Suppressor macrophage treated with lipopolysaccharide for 1 hour (primary cell): ENCODE measurements around the gene TMEM132E.

Source experiments
- DNase-seq, 3 donors: peaks; one replicate each; pipeline ENCODE4 v3.0.0-alpha.2; 2020 to 2022

Gene TMEM132E

GRCh38 chr17:34637548-34638525 lies 58.5 kb downstream of the TMEM132E start:
- peak; percentile 79 to 94 (median 89) for DNase-seq

GRCh38 chr17:34638526-34639260 lies 59.3 kb downstream of the TMEM132E start:
- no peak for DNase-seq

GRCh38 chr17:34639706-34640425 lies 60.5 kb downstream of the TMEM132E start:
- no peak for DNase-seq

DNA sequence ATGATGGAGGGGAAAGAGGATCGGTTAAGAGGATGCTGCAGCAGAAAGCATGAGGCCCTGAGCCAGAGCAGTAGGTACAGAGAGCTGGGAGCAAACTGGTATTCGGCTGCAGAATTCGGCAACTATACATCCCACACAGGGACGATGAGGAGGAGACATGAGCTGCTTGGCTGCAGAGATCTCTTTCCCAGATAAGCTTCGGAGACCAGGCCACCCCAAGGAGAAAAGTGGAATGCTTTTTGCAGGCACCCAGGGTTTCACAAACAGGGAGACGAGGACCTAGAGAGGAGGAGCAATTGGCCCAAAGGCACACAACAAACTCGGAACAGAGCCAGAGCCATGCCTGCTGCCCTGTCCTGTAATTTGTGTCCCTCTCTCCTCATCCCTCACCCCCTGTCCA lies 62.0 kb downstream of the TMEM132E start:
- no peak for DNase-seq

- DNase-seq, result no peak
Observed at GRCh38 chr17:34644941-34645550, 65.7 kb downstream of the TMEM132E start.

- no peak for DNase-seq
Observed at GRCh38 chr17:34645594-34645993, 66.2 kb downstream of the TMEM132E start.

GRCh38 chr17:34647511-34647910 lies 68.1 kb downstream of the TMEM132E start:
- no peak for DNase-seq

- DNase-seq, result no peak
Observed at GRCh38 chr17:34650051-34650750, 70.8 kb downstream of the TMEM132E start.

DNA sequence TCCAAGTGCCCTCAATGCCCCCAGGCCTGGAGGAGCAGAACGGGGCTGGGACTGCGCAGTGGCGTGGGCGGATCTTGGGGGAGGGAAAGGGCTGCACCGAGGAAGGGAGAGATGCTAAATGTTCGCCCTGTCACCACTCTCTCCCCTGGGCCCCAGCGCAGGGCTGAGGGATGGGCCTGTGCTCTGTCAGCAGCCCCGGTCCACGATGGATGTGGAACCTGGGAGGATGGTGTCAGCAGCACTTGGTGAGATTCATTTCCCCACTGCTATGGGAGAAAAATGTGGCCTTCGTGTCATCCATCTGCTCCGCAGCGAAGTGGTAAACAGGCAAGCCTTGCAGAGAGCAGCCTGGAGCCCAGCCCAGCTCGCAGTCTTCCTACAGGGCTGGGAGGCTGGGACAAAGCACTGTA lies 72.0 kb downstream of the TMEM132E start:
- no peak for DNase-seq

DNA sequence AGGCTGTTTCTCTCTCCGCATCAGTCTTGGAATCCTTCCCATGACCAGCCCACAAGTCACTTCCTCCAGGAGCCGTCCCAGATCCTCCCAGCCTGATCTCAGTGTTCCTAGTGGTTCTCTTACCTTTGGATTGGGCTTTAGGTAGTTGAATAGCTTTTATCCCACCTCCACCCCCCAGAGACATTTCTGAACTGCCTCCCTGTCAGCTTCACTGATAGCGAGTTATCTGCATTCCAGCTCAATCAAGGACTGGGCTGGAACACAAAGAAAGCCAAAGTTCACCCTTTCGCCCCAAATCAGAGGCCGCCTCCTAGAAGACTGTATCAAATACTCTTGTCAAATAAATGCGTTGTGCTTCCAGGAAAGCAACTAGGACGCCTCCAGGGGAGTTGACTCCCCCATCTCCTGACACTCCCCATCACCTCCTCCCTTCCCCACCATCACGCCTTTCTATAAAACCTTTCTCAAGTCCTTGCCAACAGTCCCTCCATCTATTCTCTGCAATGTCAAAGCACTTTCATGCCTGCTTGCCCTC lies 72.7 kb downstream of the TMEM132E start:
- no peak for DNase-seq

GRCh38 chr17:34653511-34653910 lies 74.1 kb downstream of the TMEM132E start:
- DNase-seq, result no peak

DNA sequence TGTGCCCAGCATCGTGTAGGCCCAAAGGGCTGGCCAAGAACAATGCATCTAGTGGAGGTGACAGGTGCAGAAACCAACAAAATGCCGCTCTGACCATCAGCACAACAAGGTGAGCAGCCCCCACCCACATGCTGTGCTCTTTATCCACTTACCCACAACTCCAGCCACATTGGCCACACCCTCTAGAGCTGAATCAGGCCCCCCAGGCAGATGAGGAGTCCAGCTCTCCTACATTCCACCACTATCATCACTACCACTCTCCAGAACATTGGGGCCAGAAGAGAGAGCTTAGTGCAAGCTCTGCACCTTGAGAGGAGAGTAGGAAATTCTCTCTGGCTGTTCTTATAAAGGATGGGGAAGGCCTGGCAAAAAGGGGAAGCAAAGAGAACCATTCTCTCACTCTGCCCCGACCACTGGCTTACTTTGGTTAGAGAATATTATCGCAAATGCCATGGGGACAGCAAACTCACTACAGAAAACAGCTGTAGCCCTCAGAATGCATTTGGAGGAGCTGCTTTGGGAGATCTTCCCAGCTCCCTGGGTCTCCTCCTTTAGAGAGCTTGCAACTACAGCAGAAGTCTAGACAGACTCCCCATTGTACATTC lies 75.0 kb downstream of the TMEM132E start:
- DNase-seq, result no peak

DNA sequence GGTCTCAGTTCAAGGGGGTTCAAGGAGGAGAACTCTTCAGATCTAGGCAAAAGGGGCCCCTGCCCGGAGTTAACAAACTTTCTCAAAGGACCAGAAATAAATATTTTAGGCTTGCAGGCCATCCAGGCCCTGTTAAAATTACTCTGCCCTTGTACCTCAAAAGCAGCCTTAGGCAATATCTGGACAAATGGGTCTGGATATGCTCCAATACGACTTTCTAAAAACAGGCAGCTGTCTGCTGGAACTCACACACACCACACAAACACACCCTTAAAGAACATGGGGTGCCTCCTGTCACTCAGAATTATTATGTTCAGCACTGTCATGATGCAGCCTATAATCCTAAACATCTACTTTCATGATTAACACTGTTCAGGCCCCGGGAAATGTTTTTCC lies 75.5 kb downstream of the TMEM132E start:
- DNase-seq, result no peak

GRCh38 chr17:34656801-34657200 lies 77.4 kb downstream of the TMEM132E start:
- no peak for DNase-seq

GRCh38 chr17:34658811-34659560 lies 79.6 kb downstream of the TMEM132E start:
- peak in 2 of 3 donors; percentile 23 to 26 for DNase-seq

GRCh38 chr17:34663714-34664113 lies 84.3 kb downstream of the TMEM132E start:
- no peak for DNase-seq

DNA sequence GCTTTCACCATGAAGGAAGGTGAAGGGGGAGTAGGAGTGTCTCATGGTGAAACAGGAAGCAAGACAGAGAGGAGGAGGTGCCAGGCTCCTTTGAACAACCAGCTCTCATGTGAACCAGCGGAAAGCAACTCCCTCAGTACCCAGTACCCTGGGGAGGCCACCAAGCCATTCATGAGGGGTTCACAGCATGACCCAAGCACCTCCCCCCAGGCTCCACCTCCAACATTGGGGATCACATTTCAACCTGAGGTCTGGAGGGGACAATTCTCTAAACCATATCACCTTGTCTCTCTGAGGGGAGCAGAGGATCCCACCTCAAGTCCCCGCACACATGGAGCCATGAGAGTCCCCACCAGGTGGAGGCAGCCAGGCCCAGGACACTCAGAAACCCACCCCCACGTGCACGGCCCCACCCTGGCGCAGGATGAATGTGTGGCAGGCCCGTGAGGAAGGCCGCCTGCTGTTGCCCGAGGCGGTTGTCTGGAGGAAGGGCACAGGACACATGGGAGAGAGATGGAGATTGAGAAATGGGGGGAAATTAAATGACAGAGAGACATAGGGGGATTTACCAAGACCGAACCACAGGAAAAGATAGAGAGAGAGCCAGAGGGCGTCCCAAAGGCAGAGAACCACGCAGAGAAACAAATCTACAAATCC lies 85.9 kb downstream of the TMEM132E start:
- DNase-seq, result no peak

DNA sequence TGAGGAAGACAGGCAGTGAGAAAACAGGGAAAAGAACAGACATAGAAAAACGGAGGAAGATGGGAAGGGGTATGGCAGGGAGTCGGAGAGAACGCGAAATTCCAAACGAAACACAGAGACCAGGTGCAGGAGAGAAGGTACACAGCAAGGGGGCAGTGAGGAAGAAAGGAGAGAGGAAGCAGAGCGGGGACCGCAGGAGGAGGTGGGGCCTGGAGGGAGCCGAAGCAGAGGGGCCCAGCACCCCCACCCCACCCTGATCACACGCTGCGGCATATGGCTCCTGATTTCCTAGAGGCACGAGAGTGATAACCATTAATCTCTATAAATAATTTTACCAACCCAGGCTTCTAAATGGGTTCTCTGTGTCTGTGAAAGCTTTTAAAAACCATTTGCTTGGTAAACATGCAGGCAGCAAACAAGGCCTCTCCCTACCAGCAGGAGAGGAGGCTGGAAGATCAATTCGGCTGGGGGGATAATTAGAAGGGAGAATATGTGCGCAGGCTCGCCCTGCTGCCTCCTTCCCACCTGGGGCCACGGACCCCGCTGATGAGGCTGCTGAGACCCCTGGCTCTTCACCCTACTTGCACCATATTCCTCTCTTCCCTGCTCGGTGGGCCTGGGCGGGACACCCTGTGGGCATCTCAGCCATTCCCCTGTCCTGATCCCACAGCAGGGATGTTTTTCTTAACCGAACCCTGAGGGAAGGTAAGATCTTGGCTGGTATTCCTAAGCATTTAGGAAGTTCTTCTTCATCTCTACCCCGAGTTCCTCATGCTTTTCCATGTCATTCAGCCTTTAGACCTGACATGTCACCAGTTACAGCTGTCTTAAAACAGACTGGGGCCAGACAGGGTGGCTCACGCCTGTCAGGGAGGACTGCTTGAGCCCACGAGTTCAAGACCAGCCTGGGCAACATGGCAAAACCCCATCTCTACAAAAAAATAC lies 86.7 kb downstream of the TMEM132E start:
- DNase-seq, result no peak

- DNase-seq, result no peak
Observed at GRCh38 chr17:34667656-34668055, 88.3 kb downstream of the TMEM132E start.
